DMS 273 (cell line): ENCODE results near the gene TOR4A.
"Not testable (repeated sequence)": the region's sequence is repeated elsewhere in the genome, so short reads cannot be mapped to it uniquely, and the experiment has no call there.

Experiments
- DNase-seq: peaks from one replicate; lab custom pipeline; 2025; ENCODE audit not compliant: unreplicated experiment; lab: John Stamatoyannopoulos, UW

The TOR4A gene

GRCh38 chr9:137237759-137238726, 39.5 kb upstream of the TOR4A start:
- peak; percentile 69 for DNase-seq

DNA sequence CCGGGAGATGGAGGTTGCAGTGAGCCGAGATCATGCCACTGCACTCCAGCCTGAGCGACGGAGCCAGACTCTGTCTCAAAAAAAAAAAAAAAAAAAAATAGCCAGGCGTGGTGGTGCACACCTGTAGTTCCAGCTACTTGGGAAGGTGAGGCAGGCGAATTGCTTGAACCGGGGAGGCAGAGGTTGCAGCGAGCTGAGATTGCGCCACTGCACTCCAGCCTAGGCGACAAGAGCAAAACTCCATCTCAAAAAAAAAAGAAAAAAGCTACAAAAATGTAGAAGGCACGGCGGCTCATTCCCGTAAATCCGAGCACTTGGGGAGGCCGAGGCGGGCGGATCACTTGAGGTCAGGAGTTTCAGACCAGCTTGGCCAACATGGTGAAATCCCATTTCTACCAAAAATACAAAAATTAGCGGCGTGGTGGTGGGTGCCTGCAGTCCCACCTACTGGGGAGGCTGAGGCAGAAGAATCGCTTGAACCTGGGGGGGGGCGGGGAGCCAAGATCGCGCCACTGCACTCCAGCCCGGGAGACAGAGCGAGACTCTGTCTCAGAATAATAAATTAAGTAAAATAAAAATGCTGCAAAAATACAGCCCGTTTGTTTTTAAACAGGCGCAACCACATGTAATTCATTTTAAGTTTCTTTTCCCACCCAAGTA, 37.9 kb upstream of the TOR4A start:
- DNase-seq, result not testable (repeated sequence)

DNA sequence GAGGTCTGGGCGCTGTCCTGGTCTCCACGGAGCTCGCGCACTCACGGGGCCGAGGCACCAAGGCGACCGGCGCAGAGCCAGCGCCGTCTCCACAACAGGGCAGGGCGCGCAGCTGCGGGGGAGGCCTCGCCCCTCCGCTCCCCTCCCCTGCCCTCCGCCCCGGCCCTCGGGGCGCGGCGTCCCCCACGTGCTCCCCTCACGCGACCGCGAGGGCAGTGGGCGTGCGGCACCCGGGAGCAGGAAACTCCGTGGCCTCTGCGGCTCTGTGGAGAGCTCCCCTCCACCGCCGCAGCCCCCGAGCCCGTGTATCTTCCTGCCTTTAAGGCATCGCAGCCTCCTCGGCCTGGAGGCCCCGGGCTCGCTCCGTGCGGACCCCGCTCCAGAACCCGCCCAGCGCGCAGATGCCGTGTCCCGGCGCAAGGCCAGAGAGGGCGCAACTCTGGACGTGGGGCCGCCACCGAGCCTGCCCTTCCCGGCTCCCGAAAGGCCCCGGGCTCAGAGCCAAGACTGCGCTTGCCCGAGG, 37.1 kb upstream of the TOR4A start:
- peak; percentile 86 for DNase-seq

DNA sequence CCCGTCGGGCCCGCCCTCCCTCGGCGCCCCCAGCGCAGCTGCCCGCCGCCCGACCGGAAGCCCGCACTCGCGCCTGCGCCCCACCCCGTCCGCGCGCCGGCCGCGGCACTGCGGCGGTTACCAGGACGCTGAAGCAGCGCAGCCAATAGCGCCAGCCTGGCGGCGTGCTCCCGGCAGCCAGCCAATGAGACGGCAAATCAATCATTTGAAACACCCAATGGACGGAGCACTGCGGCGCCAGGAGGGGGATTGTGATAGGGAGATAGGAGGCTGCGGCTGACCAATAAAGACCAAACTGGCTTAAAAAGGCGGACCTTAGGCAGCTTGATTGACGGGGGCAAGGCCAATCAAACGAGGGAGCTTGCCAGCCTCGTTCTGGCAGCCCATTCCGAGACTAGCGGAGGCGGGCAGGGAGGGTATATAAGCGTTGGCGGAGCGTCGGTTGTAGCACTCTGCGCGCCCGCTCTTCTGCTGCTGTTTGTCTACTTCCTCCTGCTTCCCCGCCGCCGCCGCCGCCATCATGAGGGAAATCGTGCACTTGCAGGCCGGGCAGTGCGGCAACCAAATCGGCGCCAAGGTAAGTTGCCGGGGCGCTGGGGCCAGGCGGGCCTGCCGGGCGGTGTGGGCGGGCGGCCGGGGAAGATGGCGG, 36.6 kb upstream of the TOR4A start, which contains the start of gene TUBB4B:
TUBB4B (plus strand) TSS at position 447 of the 649 bp plus-strand sequence; CDS start at position 521, 74 bp downstream.
- peak; percentile 99 for DNase-seq

GRCh38 chr9:137241490-137242268, 35.8 kb upstream of the TOR4A start:
- peak; percentile 64 for DNase-seq

DNA sequence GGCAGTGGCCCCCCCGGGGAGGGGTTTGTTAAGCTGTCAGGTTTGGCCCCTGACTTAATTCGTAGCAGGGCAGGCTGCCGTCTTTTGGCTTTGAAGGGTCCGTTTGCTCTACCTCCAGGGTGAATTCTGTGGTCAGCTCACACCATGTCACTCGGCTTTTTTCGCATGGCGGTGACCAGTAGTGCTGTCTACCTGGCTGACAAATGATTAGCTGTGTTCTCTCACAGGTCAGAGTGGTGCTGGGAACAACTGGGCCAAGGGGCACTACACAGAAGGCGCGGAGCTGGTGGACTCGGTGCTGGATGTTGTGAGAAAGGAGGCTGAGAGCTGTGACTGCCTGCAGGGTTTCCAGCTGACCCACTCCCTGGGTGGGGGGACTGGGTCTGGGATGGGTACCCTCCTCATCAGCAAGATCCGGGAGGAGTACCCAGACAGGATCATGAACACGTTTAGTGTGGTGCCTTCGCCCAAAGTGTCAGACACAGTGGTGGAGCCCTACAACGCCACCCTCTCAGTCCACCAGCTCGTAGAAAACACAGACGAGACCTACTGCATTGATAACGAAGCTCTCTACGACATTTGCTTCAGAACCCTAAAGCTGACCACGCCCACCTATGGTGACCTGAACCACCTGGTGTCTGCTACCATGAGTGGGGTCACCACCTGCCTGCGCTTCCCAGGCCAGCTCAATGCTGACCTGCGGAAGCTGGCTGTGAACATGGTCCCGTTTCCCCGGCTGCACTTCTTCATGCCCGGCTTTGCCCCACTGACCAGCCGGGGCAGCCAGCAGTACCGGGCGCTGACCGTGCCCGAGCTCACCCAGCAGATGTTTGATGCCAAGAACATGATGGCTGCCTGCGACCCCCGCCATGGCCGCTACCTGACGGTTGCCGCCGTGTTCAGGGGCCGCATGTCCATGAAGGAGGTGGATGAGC, 35.0 kb upstream of the TOR4A start:
- DNase-seq, result no peak

DNA sequence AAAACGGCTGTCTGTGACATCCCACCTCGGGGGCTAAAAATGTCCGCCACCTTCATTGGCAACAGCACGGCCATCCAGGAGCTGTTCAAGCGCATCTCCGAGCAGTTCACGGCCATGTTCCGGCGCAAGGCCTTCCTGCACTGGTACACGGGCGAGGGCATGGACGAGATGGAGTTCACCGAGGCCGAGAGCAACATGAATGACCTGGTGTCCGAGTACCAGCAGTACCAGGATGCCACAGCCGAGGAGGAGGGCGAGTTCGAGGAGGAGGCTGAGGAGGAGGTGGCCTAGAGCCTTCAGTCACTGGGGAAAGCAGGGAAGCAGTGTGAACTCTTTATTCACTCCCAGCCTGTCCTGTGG, 34.3 kb upstream of the TOR4A start:
- DNase-seq, result not testable (repeated sequence)

DNA sequence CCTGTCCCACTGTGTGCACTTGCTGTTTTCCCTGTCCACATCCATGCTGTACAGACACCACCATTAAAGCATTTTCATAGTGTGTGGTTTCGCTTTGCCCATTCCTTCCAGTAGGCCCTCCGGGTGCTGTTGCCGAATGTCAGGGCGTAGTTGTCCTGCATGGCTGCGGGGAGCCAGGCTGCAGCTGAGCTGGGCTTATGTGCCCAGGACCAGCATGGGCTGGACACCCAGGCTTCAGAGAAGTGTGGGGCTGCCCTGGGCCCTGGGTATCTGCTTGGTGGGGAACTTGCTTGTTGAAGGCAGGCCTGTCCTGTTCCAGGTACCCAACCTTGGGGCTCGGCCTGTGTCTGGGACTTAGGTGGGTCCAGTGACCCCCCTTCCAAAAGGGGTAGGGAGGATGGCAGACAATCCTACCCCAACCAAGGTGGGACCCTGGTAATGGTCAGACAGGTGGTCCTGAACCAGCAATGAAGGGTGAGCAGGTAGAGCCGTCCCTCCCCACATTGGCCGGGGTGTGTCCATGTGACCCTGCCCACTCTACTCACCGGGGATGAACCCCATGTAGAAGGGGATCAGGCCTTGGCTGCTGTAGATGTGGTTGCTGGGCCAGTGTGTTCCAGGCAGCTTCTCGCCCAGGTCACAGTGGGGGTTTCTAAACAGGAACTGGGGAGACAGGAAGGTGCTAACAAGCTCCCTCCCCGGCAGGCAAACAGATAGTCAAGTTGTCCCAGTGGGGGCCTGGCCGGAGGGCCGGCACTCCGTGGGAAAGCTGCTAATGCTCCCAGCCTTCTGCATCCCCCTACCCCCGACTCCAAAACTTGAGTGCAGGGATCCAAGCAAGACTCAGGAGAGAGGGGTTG, 33.7 kb upstream of the TOR4A start:
- DNase-seq, result peak; percentile 62

DNA sequence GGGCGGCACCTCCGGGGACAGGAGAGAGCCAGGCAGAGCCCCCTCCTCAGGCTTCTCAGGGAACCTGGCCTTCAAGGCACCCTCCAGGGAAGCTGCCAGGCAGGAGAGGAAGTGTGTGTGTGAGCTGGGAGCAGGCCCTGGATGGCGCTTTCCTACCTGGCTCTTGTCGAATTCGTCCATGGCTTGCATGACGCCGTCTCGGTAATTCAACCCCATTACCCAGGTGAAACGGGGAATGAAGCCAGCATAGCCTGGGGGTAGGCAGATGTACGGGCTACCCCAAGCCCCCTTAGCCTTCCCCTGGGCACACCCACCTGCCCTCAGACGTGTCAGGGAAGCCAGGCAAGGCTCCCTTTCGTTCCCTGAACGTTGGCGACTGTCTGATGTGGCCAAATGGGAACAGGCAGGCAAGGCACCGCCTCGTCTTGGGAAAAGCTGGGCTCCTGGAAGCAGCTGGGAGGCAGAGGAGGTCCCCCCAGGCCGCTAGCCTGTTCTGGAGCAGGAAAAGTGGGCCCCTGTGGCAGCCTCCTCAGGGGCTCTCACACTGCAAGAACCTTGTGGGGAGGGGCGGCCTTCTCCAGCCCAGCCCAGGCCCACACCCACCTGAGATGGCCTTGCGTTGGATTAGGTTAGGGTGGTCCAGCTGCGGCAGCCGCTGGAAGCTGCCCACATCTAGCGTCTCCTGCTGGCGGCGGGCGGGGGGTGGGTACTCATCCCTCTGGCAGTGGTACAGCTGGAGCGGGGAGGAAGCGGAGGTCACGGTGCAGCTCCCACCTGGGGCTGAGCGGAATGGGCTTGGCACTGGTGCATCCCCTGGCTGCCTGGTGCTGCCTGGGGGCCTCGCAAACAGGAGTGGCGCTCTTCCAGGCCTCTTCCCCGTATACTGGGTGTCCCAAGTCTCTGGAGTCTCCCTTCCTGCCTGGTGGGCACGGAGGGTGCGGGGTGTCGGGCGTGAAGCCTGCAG, 32.8 kb upstream of the TOR4A start:
- DNase-seq, result peak; percentile 62

GRCh38 chr9:137245450-137246421, 31.8 kb upstream of the TOR4A start:
- peak; percentile 75 for DNase-seq

- DNase-seq, result no peak
Measured at GRCh38 chr9:137247135-137247915, 30.2 kb upstream of the TOR4A start.

- DNase-seq, result no peak
Measured at GRCh38 chr9:137247916-137248175, 29.7 kb upstream of the TOR4A start.

GRCh38 chr9:137250329-137251193, 27.0 kb upstream of the TOR4A start:
- peak; percentile 71 for DNase-seq

DNA sequence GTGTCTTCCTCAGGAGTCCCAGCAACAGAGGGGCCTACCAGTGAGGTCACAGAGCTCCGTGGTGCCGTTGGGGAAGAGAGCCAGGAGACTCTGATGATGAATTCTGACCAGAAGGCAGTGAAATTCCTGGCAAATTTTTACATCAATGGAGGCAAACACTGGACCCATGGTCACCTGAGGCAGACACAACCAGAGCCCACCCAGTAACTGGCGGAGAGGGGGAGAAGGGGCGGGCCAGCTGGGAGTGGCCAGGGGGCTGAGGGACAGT, 26.4 kb upstream of the TOR4A start, which contains the start of gene STPG3:
STPG3 (plus strand) TSS at position 93 of the 268 bp plus-strand sequence; CDS start at position 94, 1 bp downstream.
- DNase-seq, result no peak
